NOMO-1 treated with DMSO at 0.1 percent for 48 hours (cell line): ENCODE results near the gene AHCY.
"Not testable (repeated sequence)": the region's sequence is repeated elsewhere in the genome, so short reads cannot be mapped to it uniquely, and the experiment has no call there.

ENCODE experiments used
- DNase-seq: peaks from one replicate; lab custom pipeline; 2025; ENCODE audit not compliant: unreplicated experiment; lab: John Stamatoyannopoulos, UW

The AHCY gene

GRCh38 chr20:34299556-34300255 is 3.4 kb downstream of the AHCY start:
- DNase-seq, result peak; percentile 26

- DNase-seq, result not testable (repeated sequence)
Observed at GRCh38 chr20:34298294-34298784, 4.8 kb downstream of the AHCY start.

- no peak for DNase-seq
Observed at GRCh38 chr20:34296468-34296867, 6.7 kb downstream of the AHCY start.

GRCh38 chr20:34295284-34295683 is 7.9 kb downstream of the AHCY start:
- DNase-seq, result no peak

- DNase-seq, result no peak
Observed at GRCh38 chr20:34294563-34294962, 8.6 kb downstream of the AHCY start.

GRCh38 chr20:34293589-34293988 is 9.6 kb downstream of the AHCY start:
- DNase-seq, result no peak

- DNase-seq, result no peak
Observed at GRCh38 chr20:34293119-34293518, 10.0 kb downstream of the AHCY start.

- no peak for DNase-seq
Observed at GRCh38 chr20:34292496-34292895, 10.7 kb downstream of the AHCY start.

- no peak for DNase-seq
Observed at GRCh38 chr20:34290471-34290870, 12.7 kb downstream of the AHCY start.

GRCh38 chr20:34287500-34287899 is 15.7 kb downstream of the AHCY start:
- DNase-seq, result not testable (repeated sequence)

GRCh38 chr20:34285450-34285849 is 17.7 kb downstream of the AHCY start:
- DNase-seq, result no peak

GRCh38 chr20:34283844-34284243 is 19.3 kb downstream of the AHCY start:
- no peak for DNase-seq

- peak; percentile 22 for DNase-seq
Observed at GRCh38 chr20:34282041-34282440, 21.1 kb downstream of the AHCY start.

GRCh38 chr20:34281177-34281576 is 22.0 kb downstream of the AHCY start:
- DNase-seq, result peak; percentile 28

- no peak for DNase-seq
Observed at GRCh38 chr20:34274694-34275093, 28.5 kb downstream of the AHCY start.

- no peak for DNase-seq
Observed at GRCh38 chr20:34271956-34272355, 31.2 kb downstream of the AHCY start.

GRCh38 chr20:34269996-34270627 is 33.0 kb downstream of the AHCY start:
- no peak for DNase-seq

GRCh38 chr20:34268851-34269636 is 34.1 kb downstream of the AHCY start:
- no peak for DNase-seq

- DNase-seq, result no peak
Observed at GRCh38 chr20:34268145-34268544, 35.0 kb downstream of the AHCY start.

GRCh38 chr20:34264141-34264540 is 39.0 kb downstream of the AHCY start:
- DNase-seq, result no peak

- DNase-seq, result not testable (repeated sequence)
Observed at GRCh38 chr20:34263468-34263867, 39.7 kb downstream of the AHCY start.
